Head of caudate nucleus (tissue), 42 donors: Measurements from ENCODE around the gene SHISA4.

Experiments used
- DNase-seq, 42 donors: peaks; one replicate each; pipeline versions ENCODE4 v3.0.0 to v3.0.0-alpha.2; 2020 to 2021; ENCODE audit warnings: mixed read lengths in 7 of 42
- intact Hi-C: fragments of 100-400 bp; cut with DNase I; formaldehyde crosslinking; loops from one replicate; pipeline ENCODE4 v1.15.0; 2022

Gene SHISA4

GRCh38 chr1:201877877-201878401 is 10.8 kb upstream of the SHISA4 start:
- peak in 26 of 42 donors; percentile 22 to 84 (median 58) for DNase-seq

GRCh38 chr1:201880928-201881571 is 7.6 kb upstream of the SHISA4 start:
- intact Hi-C loops = no loop called here

More at GRCh38 chr1:201877877-201878401, 10.8 kb upstream of the SHISA4 start:
- intact Hi-C loops = loop anchor here (5.0 kb wide), 1 partner anchor 94 kb away; no protein-coding TSS in a partner anchor

GRCh38 chr1:201881617-201882016 is 7.1 kb upstream of the SHISA4 start:
- DNase-seq = peak in 2 of 42 donors; percentile 10 to 16
- intact Hi-C loops = no loop called here

More at GRCh38 chr1:201880928-201881571, 7.6 kb upstream of the SHISA4 start:
- peak in 1 of 42 donors; percentile 18 for DNase-seq

- peak in 17 of 42 donors; percentile 19 to 72 (median 46) for DNase-seq
- intact Hi-C loops = no loop called here
These were observed 6.0 kb upstream of the SHISA4 start for GRCh38 chr1:201882665-201883132.

GRCh38 chr1:201883266-201883665 is 5.4 kb upstream of the SHISA4 start:
- DNase-seq = peak in 5 of 42 donors; percentile 6 to 43 (median 15)
- intact Hi-C loops = no loop called here

GRCh38 chr1:201883786-201884185 is 4.9 kb upstream of the SHISA4 start:
- peak in 17 of 42 donors; percentile 15 to 68 (median 42) for DNase-seq
- intact Hi-C loops = no loop called here

GRCh38 chr1:201884425-201884824 is 4.3 kb upstream of the SHISA4 start:
- intact Hi-C loops = no loop called here
- peak in 7 of 42 donors; percentile 5 to 38 (median 9) for DNase-seq

- intact Hi-C loops = loop anchor here (5.0 kb wide), 2 partner anchors 72 to 247 kb away; partner anchors contain the start of gene TIMM17A
- DNase-seq = peak in 7 of 42 donors; percentile 6 to 55 (median 23)
These were observed 3.1 kb upstream of the SHISA4 start for GRCh38 chr1:201885531-201886075.

- DNase-seq = peak in 7 of 42 donors; percentile 4 to 41 (median 16)
- intact Hi-C loops = loop anchor here (5.0 kb wide), 2 partner anchors 71 to 246 kb away; partner anchors contain the start of gene TIMM17A
These were observed 2.4 kb upstream of the SHISA4 start for GRCh38 chr1:201886103-201886885.

- intact Hi-C loops = loop anchor here (5.0 kb wide), 2 partner anchors 70 to 245 kb away; partner anchors contain the start of gene TIMM17A
- DNase-seq = peak in 19 of 42 donors; percentile 20 to 71 (median 46)
These were observed 1.4 kb upstream of the SHISA4 start for GRCh38 chr1:201887116-201887866.

- peak in 33 of 42 donors; percentile 19 to 64 (median 33) for DNase-seq
- intact Hi-C loops = loop anchor here (5.0 kb wide), 2 partner anchors 68 to 243 kb away; partner anchors contain the start of gene TIMM17A
These were observed 631 bp downstream of the SHISA4 start for GRCh38 chr1:201889090-201889968.

GRCh38 chr1:201890223-201890622 is 1.5 kb downstream of the SHISA4 start:
- no peak for DNase-seq
- intact Hi-C loops = loop anchor here (5.0 kb wide), 2 partner anchors 63 to 82 kb away; partner anchors contain the start of gene IPO9

- no peak for DNase-seq
- intact Hi-C loops = loop anchor here (5.0 kb wide), 2 partner anchors 64 to 81 kb away; partner anchors contain the start of gene IPO9
These were observed 2.2 kb downstream of the SHISA4 start for GRCh38 chr1:201890806-201891450.

- no peak for DNase-seq
- intact Hi-C loops = loop anchor here (5.0 kb wide), 2 partner anchors 64 to 81 kb away; partner anchors contain the start of gene IPO9
These were observed 2.9 kb downstream of the SHISA4 start for GRCh38 chr1:201891451-201892045.

GRCh38 chr1:201892211-201892610 is 3.5 kb downstream of the SHISA4 start:
- DNase-seq = no peak
- intact Hi-C loops = loop anchor here (5.0 kb wide), 2 partner anchors 65 to 80 kb away; partner anchors contain the start of gene IPO9

- intact Hi-C loops = loop anchor here (5.0 kb wide), 2 partner anchors 66 to 79 kb away; partner anchors contain the start of gene IPO9
- DNase-seq = no peak
These were observed 4.7 kb downstream of the SHISA4 start for GRCh38 chr1:201893431-201893830.
